Testis (tissue), 2 donors: ENCODE results near the gene BBX.

ENCODE experiments used
- POLR2A ChIP-seq: fragments of 450-650 bp; IDR thresholded peaks from one replicate; pipeline ENCODE4 v1.6.1; 2017; ENCODE audit warnings: antibody characterized with exemption, mild to moderate bottlenecking, moderate library complexity
- TF ChIP-seq, protein P1 (sequence below), 3 experiments: fragments of 450-650 bp in 2 of 3; fragments of 200-600 bp in 1 of 3; sonication (generic) in 1 of 3; IDR thresholded peaks; one replicate each; pipeline ENCODE4 v1.5.1; 2016 to 2019; ENCODE audit warnings: antibody characterized with exemption in 3 of 3, mild to moderate bottlenecking in 2 of 3, moderate library complexity in 1 of 3

DNA sequence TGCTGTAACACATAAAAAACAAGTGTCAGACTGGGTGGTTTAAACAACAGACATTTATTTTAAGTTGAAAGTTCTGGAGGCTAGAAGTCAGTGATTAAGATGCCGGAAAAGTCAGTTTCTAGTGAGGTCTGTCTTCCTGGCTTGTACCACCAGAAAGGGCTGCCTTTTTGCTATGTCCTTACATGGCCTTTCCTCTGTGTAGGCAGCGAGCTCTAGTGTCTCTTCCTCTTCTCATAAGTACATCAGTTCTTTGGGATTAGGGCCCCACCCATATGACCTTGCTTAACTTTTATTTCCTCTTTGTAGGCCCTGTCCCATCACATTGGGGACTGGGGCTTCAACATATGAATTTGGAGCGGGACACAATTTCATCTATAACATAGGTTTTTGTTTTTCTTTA is 128.0 kb downstream of the BBX start:
- TF ChIP-seq, protein P1, sequence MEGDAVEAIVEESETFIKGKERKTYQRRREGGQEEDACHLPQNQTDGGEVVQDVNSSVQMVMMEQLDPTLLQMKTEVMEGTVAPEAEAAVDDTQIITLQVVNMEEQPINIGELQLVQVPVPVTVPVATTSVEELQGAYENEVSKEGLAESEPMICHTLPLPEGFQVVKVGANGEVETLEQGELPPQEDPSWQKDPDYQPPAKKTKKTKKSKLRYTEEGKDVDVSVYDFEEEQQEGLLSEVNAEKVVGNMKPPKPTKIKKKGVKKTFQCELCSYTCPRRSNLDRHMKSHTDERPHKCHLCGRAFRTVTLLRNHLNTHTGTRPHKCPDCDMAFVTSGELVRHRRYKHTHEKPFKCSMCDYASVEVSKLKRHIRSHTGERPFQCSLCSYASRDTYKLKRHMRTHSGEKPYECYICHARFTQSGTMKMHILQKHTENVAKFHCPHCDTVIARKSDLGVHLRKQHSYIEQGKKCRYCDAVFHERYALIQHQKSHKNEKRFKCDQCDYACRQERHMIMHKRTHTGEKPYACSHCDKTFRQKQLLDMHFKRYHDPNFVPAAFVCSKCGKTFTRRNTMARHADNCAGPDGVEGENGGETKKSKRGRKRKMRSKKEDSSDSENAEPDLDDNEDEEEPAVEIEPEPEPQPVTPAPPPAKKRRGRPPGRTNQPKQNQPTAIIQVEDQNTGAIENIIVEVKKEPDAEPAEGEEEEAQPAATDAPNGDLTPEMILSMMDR (IDR thresholded peaks at IDR 0.05) = no peak
- no peak for TF ChIP-seq POLR2A
